ENCODE measurements around the gene KCTD16.

Gene KCTD16

DNA sequence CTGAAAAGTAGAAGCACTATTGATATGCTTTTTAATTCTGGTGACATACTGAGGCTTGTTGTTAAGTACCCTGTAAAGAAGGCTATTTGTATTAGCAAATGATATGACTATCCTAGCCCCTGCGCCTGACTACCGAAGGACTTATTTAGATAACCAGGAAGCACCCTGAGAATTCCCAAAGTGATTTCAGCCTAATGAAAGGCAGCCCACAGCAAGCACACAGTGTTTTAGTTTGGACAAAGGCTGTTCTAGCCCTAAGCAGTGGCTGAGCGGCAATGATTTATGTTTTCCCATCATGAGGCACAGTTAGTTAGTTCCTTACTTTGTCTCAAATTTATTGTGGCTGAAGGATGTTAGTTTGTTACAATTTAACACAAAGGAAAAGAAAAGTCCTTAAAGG is 235.3 kb downstream of the KCTD16 start:
- no peak for DNase-seq (ENCODE audit: low read depth)

DNA sequence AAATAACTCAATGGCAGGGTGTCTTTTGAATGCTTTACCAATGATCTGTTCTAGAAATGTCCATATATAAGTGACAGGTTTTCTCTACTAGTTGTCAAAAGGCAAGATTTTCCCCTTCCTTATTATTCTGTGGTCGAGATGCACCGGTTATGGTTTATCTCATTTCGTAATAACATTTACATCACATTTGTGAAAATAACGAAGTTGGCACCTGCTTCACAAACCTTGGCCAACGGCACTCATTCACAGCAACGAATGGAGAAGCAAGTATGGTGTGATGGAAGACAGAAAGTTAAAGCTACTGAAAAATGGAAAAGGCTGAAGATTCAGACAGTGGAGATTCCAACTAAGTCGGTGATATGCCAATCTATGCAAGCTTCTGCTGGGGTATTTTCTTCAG is 235.8 kb downstream of the KCTD16 start:
- DNase-seq (ENCODE audit: low read depth), result no peak

DNA sequence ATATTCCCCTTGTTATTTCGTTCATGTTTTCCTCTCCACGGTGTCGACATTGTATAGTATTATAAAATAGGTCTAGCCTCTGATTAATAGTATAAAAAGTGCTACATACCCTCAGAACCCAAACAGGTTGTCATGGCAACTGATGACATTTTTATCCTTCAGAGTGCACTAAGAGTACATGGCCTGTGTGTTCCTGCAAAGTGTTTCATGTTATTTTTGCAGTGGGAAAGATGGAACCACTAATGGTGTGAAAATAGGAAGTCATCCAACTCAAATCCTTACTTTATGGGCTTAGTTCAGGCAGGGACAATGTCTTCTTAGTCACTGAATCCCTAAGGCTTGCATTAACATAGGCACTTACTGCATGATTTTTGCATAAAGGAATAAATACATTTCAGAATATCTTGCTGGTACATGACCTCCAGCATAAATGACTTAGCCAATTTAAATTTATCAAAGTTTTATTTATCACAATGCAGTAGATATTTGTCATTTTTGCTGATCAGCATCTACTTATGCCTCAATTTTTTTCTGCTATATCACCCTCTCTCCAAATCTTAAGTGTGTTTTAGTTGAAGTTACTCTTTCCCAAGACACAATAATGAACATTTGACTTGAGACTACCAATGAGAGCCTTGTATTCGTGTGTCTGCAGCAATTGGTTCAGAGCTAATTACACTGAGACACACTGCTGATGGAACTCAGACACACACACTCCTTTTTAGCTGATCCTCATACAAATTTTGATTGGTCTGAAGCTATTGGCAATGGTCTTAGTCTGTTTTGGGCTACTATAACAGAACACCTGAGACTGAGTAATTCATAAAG is 243.7 kb downstream of the KCTD16 start:
- DNase-seq (ENCODE audit: low read depth), result no peak

DNA sequence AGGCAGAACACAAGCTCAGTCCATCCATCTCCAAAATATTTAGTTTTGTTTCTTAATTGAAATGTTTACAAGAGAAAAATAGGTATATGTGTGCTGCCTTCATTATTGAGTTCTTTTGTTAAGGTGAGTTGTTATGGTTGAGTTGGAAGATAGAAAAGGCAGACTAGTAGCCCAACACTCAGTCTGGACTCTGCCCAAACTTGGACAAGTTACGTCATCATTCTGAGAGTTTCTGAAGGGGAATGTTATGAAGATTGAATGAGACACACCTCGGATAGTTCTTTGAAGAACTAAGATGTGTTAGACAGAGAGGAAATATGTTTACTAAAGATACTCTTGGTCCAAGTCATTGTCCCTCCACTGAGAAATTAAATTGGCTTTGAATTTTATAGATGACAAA is 245.5 kb downstream of the KCTD16 start:
- DNase-seq (ENCODE audit: low read depth), result no peak

DNA sequence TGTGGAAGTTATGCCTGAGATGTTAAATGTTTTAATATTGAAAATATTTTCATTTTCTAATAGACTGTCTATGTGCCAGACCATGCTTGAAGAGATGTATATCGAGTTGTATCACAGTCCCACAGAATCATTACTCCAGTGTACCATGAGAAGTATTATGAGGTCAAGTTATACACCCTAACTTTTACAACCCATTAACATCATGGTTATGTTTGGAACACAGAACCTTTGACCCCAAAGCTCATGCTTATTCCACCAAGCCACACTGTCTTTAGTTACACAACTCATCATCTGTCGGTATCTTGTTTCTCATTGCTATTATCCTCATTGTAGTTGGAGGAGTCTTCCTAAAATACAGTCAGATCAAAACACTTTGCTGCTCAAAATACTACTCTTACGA is 248.0 kb downstream of the KCTD16 start:
- DNase-seq (ENCODE audit: low read depth), result no peak

DNA sequence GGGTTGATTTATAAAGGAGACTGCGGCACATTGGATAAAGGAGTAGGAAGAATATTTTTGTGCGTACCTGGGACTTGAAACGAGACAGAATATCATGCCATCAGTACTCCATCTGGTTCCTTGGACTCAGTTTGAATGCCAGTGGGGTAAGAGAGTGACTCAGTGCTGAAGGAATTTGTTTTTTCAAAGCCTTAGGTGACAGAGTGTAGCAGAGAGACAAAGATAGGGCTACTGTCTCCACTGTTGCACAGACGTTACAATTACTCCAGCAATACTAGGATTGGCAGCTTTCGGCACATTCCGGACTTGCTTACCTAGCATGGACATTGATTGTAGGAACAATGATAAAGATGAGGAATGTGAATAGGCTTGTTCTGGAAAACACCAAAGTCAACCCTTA is 250.7 kb downstream of the KCTD16 start:
- no peak for DNase-seq (ENCODE audit: low read depth)

DNA sequence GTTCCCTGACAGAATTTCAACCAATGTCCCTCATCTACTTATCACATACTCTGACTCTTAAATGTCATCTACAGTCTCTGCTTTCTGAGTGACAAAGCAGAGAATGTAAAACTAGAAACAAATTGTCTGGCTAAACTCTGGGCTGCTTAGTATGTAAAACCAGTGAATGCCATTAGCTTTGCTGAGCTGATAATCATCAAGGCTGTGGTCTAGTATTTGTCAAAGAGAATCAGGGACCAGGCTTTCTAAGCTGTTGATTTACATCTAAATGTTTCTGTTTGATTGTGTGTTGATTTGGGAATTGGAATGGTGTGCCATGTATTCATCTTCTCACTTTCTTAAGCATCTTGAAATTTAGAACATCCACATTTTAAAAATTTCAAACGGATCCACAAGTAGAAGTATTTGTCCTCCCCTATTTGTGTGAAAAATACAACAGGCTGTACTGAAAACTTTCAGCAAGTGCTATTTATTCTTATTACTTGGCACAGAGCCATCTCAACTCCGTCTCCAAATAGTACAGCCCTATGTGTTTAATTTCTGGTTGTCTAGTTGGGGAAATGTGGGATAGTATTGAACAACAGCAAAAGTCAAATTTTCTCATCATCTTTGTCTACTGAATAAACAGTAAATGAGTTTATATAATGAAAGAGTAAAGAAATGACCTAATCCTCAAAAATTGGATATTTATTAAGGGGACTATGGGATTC is 251.5 kb downstream of the KCTD16 start:
- no peak for DNase-seq (ENCODE audit: low read depth)

DNA sequence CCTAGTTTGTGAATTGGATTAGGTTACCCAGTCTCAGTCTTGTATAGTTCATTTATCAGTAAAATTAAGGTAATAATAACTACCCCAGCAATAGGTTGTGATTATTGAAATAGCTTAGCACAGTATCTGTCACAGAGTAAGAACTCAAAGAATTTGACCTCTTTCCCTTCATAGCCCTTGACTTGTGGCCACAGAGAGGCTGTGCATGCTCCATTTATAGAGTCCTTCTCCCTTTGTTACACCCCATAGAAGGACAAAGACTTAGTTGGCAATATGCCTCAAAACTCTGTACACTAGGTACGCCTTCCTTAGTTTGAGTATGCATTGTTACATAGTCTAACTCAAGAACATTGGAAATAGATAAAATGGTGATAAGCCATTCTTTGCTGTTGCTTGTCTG is 257.2 kb downstream of the KCTD16 start:
- DNase-seq (ENCODE audit: low read depth), result no peak

DNA sequence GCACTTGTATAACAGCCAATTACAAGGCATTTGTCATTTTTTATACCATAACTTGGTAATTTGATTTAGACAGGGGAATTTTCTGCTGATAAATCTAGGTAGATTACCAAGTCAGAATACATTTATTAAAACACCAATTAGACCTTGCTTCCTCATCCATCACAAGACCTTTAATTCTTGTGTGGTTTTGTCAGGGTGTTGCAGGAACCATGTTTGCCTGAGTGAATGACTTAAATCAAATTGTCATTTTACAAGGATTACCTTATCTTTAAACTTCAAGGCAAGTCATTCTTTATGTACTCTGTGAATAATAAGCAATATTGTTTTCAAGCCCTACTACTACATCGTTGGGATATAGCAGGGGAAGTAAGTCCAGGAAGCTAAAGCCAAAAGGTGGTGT is 257.7 kb downstream of the KCTD16 start:
- DNase-seq (ENCODE audit: low read depth), result no peak

DNA sequence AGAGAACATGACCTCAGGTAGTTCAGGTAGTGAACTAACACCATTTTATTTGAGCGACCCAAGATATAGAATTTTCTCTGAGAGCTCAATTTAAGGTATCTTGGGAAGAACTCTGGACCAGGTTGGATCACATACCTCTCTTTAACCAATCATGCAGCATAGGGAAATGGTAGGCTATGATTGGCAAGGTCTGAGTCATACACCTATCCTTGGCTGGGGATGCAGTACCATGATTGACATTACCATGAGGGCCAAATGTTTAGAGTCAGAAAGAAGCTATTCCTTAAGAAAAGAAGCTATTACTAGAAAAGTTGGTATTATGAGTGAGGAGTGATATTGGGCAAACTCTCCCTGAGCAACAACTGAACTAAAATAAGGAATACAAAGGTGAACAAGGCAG is 258.7 kb downstream of the KCTD16 start:
- no peak for DNase-seq (ENCODE audit: low read depth)

DNA sequence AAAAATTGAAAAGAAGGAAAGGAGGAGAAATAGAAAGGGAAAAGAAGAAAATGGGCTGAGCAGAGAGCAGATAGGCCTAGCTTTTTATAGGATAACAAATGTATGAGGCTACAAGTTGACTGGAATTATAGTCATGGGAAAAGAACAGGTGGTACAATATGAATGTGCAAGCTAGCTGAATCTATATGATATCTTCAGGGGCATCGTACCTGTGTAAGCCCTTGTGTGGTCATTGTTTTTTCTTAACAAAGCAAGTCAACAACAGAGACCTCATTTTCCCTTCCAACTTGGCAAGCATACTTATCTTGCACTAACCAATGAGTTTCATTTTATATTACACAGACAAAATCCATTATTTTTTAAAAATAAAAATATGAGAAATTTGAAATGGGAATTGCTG is 259.2 kb downstream of the KCTD16 start:
- DNase-seq (ENCODE audit: low read depth), result no peak

DNA sequence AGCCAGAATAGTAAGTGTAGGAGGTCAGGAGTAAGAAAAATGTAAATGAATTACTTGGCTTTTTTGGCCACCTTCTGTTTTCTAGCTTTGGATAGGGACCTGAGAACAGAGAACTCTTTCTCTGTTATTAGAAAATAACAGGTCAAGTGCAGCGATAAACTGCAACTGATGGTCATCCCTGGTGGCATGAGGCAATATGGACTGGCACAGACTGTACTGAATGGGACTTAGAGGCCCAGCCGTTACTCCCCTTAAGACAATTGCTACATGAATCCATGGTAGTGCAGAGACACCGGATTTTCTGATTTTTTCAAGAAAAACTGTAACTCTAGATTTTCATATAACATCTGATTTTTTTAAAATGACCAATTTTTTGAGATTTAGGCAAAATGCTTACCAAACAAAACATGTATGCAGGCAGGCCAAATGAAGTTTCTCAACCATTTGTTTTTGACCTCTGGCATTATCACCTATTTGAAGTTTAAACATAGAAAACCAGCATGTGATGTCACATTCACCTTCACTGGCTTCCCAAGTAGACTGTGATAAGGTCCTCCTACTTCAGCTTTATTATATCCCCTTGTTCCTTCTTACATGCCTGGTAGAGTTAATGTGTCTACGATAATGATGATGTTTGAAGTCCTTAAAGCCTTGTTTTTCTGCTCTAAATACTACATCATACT is 262.6 kb downstream of the KCTD16 start:
- DNase-seq (ENCODE audit: low read depth), result no peak

DNA sequence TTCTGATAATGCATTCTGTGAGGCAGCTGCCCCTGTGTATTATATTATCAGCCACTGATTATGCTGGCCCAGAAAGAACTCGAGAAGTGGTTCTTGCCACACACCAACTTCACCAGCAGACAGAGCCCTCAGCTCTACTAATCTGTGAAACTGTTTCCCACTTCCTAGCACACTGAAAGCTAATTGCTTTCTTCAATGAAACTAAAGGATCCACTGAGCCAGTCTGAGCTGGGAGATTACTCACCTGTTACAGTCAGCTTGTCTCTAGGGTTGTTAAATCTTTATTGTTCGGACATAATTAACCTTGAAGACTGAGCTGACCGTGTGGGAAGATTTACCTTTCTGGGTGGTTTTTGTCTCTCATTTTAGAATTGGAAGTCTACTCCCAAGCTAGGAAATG is 263.2 kb downstream of the KCTD16 start:
- DNase-seq (ENCODE audit: low read depth), result no peak

DNA sequence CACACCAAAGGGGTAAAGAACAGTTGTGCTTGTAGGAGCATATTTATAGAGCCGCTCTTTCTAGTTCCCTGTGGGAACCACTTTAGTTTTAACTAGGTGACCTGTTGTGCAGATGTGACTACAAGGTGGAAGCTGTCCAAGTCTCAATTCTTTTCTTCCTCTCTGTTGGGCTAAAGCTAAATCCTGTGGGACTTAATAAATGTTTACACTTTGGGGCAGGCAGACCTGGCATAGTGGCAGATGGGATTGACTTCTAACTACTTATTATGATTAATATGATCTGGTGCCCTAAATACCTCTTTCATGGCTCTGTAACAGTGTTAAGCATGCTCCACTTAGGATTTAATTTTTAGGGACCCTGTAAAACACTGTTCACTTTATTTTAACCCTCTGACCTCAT is 265.3 kb downstream of the KCTD16 start:
- DNase-seq (ENCODE audit: low read depth), result no peak

DNA sequence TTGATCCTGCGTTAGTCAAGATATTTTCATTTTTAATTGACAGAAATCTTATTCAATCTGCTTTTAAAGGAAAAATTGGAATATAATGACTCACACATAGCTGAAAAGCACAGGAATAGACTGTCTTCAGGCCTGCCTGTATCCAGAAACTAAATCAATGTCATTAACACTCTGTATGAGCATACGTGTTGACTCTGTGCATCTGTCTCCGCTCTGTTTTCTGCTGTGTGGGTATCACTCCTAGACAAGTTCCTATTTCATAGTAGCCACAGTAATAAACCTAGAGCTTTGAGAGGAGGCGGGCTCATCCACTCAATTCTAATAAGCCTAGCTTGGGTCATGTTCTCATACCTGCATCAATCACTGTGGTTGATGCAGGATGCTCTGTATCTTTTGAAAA is 267.6 kb downstream of the KCTD16 start:
- DNase-seq (ENCODE audit: low read depth), result no peak

DNA sequence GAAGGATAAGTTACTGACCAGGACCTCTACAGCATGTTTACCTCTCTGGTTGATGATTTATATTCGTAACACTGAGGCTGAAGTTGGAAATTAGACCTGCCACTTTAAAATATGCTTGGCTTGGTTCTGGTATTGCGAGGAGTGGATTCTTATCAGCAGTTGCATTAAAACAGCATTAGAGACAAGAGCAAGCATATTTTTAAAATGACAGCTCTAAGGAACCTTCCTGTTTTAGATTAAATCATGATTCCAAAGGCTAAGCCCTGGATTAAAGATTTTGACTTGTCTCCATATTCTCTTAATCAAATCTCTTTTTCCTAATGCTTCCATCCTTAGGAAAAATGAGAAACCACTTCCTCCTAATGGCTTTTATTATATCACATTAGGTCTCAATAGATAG is 277.8 kb downstream of the KCTD16 start:
- DNase-seq (ENCODE audit: low read depth), result no peak

DNA sequence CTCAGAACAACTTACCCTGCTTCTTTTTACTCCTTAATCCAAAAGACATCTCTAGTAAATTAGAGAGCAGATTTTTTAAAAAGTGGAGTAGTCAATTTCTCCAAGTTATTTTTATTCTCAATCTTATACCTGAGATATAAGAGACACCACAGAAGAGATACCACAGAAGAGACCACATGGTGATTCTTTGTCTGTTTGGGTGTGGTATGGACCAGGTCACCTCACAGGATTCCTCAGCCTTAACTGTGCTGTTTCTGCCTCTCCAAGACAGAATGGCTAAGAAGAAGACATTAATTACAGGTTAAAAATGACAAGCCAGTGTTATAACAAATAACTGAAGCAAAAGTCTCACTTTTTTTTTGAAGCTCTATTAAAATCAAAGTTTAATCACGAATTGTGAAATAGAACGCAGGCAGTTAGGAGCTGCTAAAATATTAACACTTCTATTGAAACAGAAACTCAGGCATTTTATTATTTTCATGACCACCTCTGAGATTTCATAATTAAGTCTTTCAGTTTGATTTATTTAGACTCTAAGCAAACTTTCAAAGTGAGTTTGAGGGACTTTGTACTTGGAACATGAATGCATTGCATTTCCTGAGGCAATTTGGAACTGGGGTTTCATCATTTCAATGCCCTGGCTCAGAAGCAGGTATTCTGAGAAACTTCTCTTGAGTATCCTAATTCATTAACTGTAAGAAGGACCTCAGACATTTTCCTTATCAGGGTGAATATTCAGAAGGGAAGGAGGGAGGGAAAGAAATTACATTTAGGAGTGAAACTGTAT is 280.7 kb downstream of the KCTD16 start:
- DNase-seq (ENCODE audit: low read depth), result no peak

DNA sequence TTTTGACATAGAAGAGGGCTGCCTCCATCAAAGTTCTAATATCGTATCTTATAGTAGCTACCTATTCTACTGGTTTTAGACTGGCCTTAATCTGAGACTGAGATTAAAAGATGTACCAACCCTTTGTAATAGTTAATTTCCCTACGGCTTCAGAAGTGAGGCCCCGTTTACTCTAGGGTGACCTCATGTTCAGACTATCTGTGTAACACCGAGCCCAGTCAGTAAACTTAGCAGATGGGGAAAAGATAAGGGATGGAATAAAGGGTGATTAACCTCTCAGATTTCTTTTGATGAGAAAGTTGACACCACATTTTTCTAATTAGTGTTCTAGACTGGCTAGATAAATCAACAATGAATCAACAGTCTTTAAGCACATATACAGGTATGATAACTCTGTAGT is 283.1 kb downstream of the KCTD16 start:
- no peak for DNase-seq (ENCODE audit: low read depth)

DNA sequence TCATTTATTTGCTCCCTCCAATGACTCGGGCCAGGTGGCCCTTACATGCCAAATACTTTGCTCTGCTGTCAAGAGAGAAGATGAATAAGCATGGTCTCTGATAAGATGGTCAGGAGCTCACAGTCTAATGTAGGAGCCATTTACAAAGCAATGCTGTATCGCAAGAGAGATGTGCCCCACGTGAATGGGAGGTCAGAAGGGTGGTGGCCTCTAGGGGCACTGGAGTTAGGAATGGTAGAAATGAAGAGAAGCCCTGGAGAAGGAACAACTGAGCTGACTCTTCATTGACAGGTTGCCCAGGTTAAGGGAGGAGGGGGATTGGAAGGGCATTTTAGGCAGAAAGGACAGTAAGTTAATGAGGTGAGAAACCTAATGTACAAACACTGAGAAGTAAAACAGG is 286.5 kb downstream of the KCTD16 start:
- DNase-seq (ENCODE audit: low read depth), result no peak

DNA sequence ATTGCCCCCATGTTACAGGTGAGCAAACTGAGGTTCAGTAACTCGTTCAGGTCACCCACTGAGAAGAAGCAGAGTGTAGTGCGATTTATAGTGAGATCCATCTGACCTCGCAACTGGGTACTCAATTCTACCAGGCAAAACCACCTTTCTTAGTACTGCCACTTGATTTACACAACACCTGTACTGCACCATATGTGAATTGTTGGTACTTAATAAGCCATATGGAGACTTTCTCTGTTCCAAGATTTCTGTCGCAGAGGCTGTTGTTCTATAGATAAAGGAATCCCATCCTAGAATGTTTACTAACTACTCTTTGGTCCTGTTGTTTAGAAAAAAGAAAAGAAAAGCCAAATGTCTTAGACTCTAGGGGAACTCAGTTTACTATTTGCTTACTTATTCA is 287.5 kb downstream of the KCTD16 start:
- DNase-seq (ENCODE audit: low read depth), result no peak

DNA sequence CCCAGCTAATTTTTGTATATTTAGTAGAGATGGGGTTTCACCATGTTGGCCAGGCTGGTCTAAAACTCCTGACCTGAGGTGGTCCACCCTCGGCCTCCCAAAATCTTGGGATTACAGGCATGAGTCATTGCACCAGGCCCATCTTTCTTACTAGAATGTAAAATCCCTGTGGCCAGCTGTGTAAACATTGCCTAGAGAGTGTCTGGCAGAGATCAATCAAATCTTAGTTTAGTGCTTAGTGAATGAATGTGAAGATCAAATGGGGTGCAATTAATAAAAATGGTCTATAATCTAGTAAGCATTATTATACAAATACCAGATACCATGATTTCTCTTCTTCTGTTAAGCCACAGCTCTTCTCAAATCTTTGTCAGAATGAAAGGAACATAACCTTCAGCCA is 289.9 kb downstream of the KCTD16 start:
- DNase-seq (ENCODE audit: low read depth), result no peak

DNA sequence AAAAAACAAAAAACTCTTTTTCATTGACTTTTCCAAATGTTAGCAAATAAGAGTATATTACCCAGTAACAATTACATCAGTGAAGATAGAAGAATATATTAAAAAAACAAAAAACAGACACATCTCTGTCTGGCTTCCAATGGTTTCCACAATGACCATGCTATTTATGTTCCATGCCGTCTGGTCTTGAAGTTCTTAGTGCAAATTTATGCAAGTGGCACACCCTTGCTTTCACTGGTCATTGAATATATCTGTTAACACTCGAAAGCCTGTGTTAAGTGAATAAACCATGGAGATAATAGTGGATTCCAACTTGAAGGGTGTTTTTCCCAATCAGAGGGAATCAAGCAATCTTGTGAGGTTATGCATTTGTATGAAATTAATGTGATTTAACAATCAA is 291.9 kb downstream of the KCTD16 start:
- no peak for DNase-seq (ENCODE audit: low read depth)

All from activated T-cell treated with anti-CD3 and anti-CD28 coated beads for 1 hour (primary cell).